ENCODE measurements around the gene ID3.

DNA sequence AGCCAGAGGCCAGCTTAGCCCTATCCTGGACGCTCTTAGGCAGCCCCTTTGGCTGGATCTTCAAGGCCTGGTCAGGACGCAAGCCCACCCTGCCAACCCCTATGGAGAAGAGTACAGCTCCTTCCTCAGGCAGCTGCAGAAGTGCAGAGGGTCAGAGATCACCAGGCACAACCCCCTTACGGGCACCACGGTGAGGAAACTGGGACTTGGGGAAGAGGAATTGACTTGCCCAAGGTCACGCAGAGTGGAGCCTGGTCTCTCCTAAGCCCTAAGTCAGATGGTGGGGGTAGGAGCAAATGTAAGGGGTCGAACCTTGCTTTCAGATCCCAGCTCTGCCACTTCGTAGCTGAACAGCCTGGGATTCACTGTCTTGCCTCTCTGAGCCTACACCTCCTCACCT lies 31.9 kb downstream of the ID3 start:
- TF ChIP-seq, protein P1, sequence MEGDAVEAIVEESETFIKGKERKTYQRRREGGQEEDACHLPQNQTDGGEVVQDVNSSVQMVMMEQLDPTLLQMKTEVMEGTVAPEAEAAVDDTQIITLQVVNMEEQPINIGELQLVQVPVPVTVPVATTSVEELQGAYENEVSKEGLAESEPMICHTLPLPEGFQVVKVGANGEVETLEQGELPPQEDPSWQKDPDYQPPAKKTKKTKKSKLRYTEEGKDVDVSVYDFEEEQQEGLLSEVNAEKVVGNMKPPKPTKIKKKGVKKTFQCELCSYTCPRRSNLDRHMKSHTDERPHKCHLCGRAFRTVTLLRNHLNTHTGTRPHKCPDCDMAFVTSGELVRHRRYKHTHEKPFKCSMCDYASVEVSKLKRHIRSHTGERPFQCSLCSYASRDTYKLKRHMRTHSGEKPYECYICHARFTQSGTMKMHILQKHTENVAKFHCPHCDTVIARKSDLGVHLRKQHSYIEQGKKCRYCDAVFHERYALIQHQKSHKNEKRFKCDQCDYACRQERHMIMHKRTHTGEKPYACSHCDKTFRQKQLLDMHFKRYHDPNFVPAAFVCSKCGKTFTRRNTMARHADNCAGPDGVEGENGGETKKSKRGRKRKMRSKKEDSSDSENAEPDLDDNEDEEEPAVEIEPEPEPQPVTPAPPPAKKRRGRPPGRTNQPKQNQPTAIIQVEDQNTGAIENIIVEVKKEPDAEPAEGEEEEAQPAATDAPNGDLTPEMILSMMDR (IDR thresholded peaks at IDR 0.05), result no peak
- no peak for TF ChIP-seq POLR2A (IDR thresholded peaks at IDR 0.05)

Data from stomach (tissue), 4 donors.